PC-9 (cell line): ENCODE results near the gene BCAT1.

Experiments used
- EZH2 ChIP-seq: fragments of 200-600 bp; sonication (generic); IDR thresholded peaks from 2 replicates; pipeline ENCODE4 v1.8.0; 2017; ENCODE audit warnings: antibody characterized with exemption, low read depth
- TF ChIP-seq, protein P1 (sequence below): fragments of 200-600 bp; sonication (generic); conservative IDR thresholded peaks from 2 replicates; pipeline ENCODE4 v1.6.1; 2017; ENCODE audit warnings: mixed run types, antibody characterized with exemption, mild to moderate bottlenecking, moderate library complexity

GRCh38 chr12:24840046-24840800 lies 108.7 kb downstream of the BCAT1 start:
- TF ChIP-seq, protein P1, sequence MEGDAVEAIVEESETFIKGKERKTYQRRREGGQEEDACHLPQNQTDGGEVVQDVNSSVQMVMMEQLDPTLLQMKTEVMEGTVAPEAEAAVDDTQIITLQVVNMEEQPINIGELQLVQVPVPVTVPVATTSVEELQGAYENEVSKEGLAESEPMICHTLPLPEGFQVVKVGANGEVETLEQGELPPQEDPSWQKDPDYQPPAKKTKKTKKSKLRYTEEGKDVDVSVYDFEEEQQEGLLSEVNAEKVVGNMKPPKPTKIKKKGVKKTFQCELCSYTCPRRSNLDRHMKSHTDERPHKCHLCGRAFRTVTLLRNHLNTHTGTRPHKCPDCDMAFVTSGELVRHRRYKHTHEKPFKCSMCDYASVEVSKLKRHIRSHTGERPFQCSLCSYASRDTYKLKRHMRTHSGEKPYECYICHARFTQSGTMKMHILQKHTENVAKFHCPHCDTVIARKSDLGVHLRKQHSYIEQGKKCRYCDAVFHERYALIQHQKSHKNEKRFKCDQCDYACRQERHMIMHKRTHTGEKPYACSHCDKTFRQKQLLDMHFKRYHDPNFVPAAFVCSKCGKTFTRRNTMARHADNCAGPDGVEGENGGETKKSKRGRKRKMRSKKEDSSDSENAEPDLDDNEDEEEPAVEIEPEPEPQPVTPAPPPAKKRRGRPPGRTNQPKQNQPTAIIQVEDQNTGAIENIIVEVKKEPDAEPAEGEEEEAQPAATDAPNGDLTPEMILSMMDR = no peak
- TF ChIP-seq EZH2 = no peak
